Heart right ventricle (tissue), 16 donors: ENCODE results near the gene DLG4. TPM values are rescaled to one million over a fixed set of nuclear protein-coding genes. Genes with fewer than 3 reads are reported as not detected.

Experiments
- ATAC-seq, 8 donors: fragments of 200-7000 bp; cut with Tn5 transposase; one replicate each; pipeline ENCODE4 v1.9.1; 2020; ENCODE audit warnings: mild to moderate bottlenecking in 8 of 8, moderate library complexity in 8 of 8, moderate number of reproducible peaks in 1 of 8
- DNase-seq, 2 donors: peaks; one replicate each; pipeline ENCODE4 v3.0.0-alpha.2; 2020
- H3K27ac ChIP-seq, 10 donors: fragments of 200-600 bp; sonication (generic) in 2 of 10; one replicate each; pipeline versions ENCODE4 v1.5.0 to v1.8.0; 2020 to 2022; ENCODE audit warnings: mild to moderate bottlenecking in 3 of 10
- H3K27me3 ChIP-seq, 7 donors: fragments of 200-600 bp; one replicate each; pipeline ENCODE4 v1.8.0; 2021 to 2022; ENCODE audit warnings: mild to moderate bottlenecking in 2 of 7
- H3K36me3 ChIP-seq, 9 donors: fragments of 200-600 bp; sonication (generic) in 1 of 9; one replicate each; pipeline versions ENCODE4 v1.5.0 to v1.8.0; 2020 to 2022; ENCODE audit warnings: mild to moderate bottlenecking in 2 of 9
- H3K4me1 ChIP-seq, 9 donors: fragments of 200-600 bp; sonication (generic) in 1 of 9; one replicate each; pipeline versions ENCODE4 v1.5.0 to v1.8.0; 2020 to 2022; ENCODE audit warnings: mild to moderate bottlenecking in 4 of 9
- H3K4me3 ChIP-seq, 10 donors: fragments of 200-600 bp; sonication (generic) in 2 of 10; one replicate each; pipeline versions ENCODE4 v1.5.0 to v1.8.0; 2020 to 2022; ENCODE audit warnings: mild to moderate bottlenecking in 7 of 10, moderate library complexity in 2 of 10
- H3K9me3 ChIP-seq, 11 donors: fragments of 200-600 bp in 10 of 11; sonication (generic) in 2 of 11; one replicate each; pipeline versions ENCODE4 v1.5.0 to v1.8.0; 2013 to 2022; ENCODE audit warnings: mild to moderate bottlenecking in 2 of 11, control low read depth in 1 of 11, moderate library complexity in 1 of 11
- WGBS, 2 donors: extraction: QIAGEN DNeasy Blood & Tissue Kit; methylation state at CpG; one replicate each; pipeline ENCODE4 v1.1.7; 2013; ENCODE audit warnings: inconsistent platforms in 1 of 2; 5-methylcytosine and 5-hydroxymethylcytosine counted together
- intact Hi-C, 10 donors: fragments of 100-400 bp; cut with DNase I; formaldehyde crosslinking; loops; one replicate each; pipeline versions ENCODE4 v1.11.1 to v1.14.2; 2022
- polyA plus RNA-seq, 2 donors: library from polyadenylated mRNA; stranded (reverse); fragments of 200-250 nt; gene quantifications; one replicate each; pipeline ENCODE4 v1.2.3, GENCODE V29; 2013
- total RNA-seq, 10 donors: library from RNA; stranded (reverse); fragmentation: NEBNext Ultra II Directional in 3 of 10; extraction: Animal tissue kit (Norgen Biotek cat#: 25700) in 3 of 10; gene quantifications; one replicate each; pipeline versions ENCODE4 v1.2.1 to v1.2.4, GENCODE V29; 2021 to 2023
- TF ChIP-seq, protein P1 (sequence below), 9 donors: fragments of 200-600 bp; sonication (generic) in 2 of 9; IDR thresholded peaks; one replicate each; pipeline versions ENCODE4 v1.5.0 to v1.8.0; 2021 to 2022; ENCODE audit warnings: antibody characterized with exemption in 9 of 9, mild to moderate bottlenecking in 5 of 9, moderate library complexity in 1 of 9
- donor health status: Arrhythmogenic right ventricular cardiomyopathy.
- donor health status: ischemic (EF 13 %, LVEDD 7.1; RV severe dilation, severe dysfunction).
- donor health status: healthy with polysubstance abuse.
- donor health status: DM: no; HTN: yes; CAD: no.
- donor health status: DM: no; HTN: no; CAD: no.
- donor health status: ischemic (EF 25% LVEDD 6.9; RV normal size, moderate dysfunction).
- donor health status: ischemic (EF 25% LVEDD 5.7; RV mildly dilated, moderate dysfunction).
- donor health status: healthy.
- donor health status: DM: yes; HTN: yes; CAD: no.
- donor health status: Ischemic cardiomyopathy.
- donor health status: ischemic (EF 35%, LVEDD 5.7; RV mildly dilated, moderate dysfunction).
- donor health status: nonischemic (EF 11% LVEDD 7.7; RV severe dilation, severe dysfunction).
- donor health status: DM: yes; HTN: yes; CAD: no.
- donor health status: PGD.
- donor health status: ischemic (EF 29% LVEDD 5.4; RV normal size, mild dysfunction).
- donor health status: nonischemic (EF 23%, LVEDD 6.1; RV moderate dilation, normal function).

The DLG4 gene
- total and polyA plus RNA-seq, 12 donors: 5.4 to 27.8 (median 16.7) TPM

GRCh38 chr17:7179317-7180254 lies 40.0 kb downstream of the DLG4 start, which contains the start of gene ASGR1:
ASGR1 (minus strand) TSS chr17:7179370; CDS start chr17:7178563, 807 bp downstream.
- WGBS, 2 donors: 56 to 62% methylated on average over 20 of the region's 20 CpGs
- Histone ChIP-seq H3K9me3 (no peaks in the 10 kb centered on the region), H3K27ac (no peak within 1 kb of the TSS), H3K27me3 (peaks cover 0 to 36% (median 24%) of the 10 kb centered on the region in 7 donors), H3K4me1 (peaks cover 0 to 22% (median 16%) of the 10 kb centered on the region in 9 donors), H3K36me3 (no peaks in the 10 kb centered on the region), H3K4me3 (peak within 1 kb of the TSS in 3 of 10 donors; percentile 39 to 56 (median 54))
- TF ChIP-seq, protein P1, sequence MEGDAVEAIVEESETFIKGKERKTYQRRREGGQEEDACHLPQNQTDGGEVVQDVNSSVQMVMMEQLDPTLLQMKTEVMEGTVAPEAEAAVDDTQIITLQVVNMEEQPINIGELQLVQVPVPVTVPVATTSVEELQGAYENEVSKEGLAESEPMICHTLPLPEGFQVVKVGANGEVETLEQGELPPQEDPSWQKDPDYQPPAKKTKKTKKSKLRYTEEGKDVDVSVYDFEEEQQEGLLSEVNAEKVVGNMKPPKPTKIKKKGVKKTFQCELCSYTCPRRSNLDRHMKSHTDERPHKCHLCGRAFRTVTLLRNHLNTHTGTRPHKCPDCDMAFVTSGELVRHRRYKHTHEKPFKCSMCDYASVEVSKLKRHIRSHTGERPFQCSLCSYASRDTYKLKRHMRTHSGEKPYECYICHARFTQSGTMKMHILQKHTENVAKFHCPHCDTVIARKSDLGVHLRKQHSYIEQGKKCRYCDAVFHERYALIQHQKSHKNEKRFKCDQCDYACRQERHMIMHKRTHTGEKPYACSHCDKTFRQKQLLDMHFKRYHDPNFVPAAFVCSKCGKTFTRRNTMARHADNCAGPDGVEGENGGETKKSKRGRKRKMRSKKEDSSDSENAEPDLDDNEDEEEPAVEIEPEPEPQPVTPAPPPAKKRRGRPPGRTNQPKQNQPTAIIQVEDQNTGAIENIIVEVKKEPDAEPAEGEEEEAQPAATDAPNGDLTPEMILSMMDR (IDR thresholded peaks at IDR 0.05): no peak
- ATAC-seq: no peak
- no peak for DNase-seq
- intact Hi-C loops: loop anchor here in 5 of 10 donors (5.0 to 10.0 kb wide), 3 partner anchors 42 to 265 kb away; no protein-coding TSS in a partner anchor

GRCh38 chr17:7178973-7179316 lies 40.7 kb downstream of the DLG4 start:
- intact Hi-C loops: loop anchor here in 5 of 10 donors (5.0 to 10.0 kb wide), 3 partner anchors 42 to 264 kb away; no protein-coding TSS in a partner anchor

GRCh38 chr17:7177954-7178477 lies 41.6 kb downstream of the DLG4 start:
- peaks cover 0 to 27% (median 16%) of the 10 kb centered on the region in 9 donors for H3K4me1 ChIP-seq
- no peaks in the 10 kb centered on the region for H3K9me3 ChIP-seq
- ATAC-seq (peak in 6 of 8 donors; percentile 8 to 78 (median 43)), DNase-seq (peak in 1 of 2 donors; percentile 30)
- no peaks in the 10 kb centered on the region for H3K36me3 ChIP-seq
- H3K4me3 ChIP-seq: peak overlapping the region in 9 of 10 donors; percentile 14 to 59 (median 44)
- H3K27ac ChIP-seq: peak overlapping the region in 1 of 10 donors; percentile 37
- intact Hi-C loops: loop anchor here in 6 of 10 donors (1.0 to 10.0 kb wide), 5 partner anchors 41 to 263 kb away; no protein-coding TSS in a partner anchor
- H3K27me3 ChIP-seq: peaks cover 0 to 37% (median 24%) of the 10 kb centered on the region in 7 donors
- 4 to 6% methylated on average over 18 of the region's 18 CpGs for WGBS, 2 donors
- TF ChIP-seq, protein P1 (IDR thresholded peaks at IDR 0.05): no peak

More at GRCh38 chr17:7178973-7179316, 40.7 kb downstream of the DLG4 start:
- TF ChIP-seq, protein P1 (IDR thresholded peaks at IDR 0.05): no peak
- Histone ChIP-seq H3K4me3 (no peak overlapping the region), H3K27ac (no peak overlapping the region), H3K36me3 (no peaks in the 10 kb centered on the region), H3K9me3 (no peaks in the 10 kb centered on the region), H3K27me3 (peaks cover 0 to 37% (median 24%) of the 10 kb centered on the region in 7 donors), H3K4me1 (peaks cover 0 to 24% (median 16%) of the 10 kb centered on the region in 9 donors)
- WGBS, 2 donors: 82% methylated on average over 11 of the region's 11 CpGs
- no peak for ATAC-seq
- no peak for DNase-seq
